ENCODE measurements around the gene SLC6A11. TPM values are rescaled to one million over a fixed set of nuclear protein-coding genes. Genes with fewer than 3 reads are reported as not detected.

The SLC6A11 gene
- total and polyA plus RNA-seq, 9 of the 15 experiments (the other 6 are each of a cell fraction or from before 2014, with no cell fraction given), result 0.04 TPM; not detected in 8

- FAIRE-seq (no peak), ATAC-seq (no peak), DNase-seq (ENCODE audit: extremely low read depth in 1 of 4, low spot score in 3 of 4) (no peak)
- H3K9me3 ChIP-seq (replicated peaks; ENCODE audit: control insufficient read depth, insufficient read depth, low read depth, low read length), result no peaks in the 10 kb centered on the region
- H2AFZ ChIP-seq (ENCODE audit: low read depth, low read length), result no peak overlapping the region
- no peaks in the 10 kb centered on the region for H3K79me2 ChIP-seq (ENCODE audit: control insufficient read depth, insufficient read depth, low read length)
- BruUV-seq (replicated peaks), result no TSS peak
- in situ Hi-C loops (cut with MboI) (no loop called here), intact Hi-C loops (cut with micrococcal nuclease) (no loop called here)
- peaks cover 0 to 5% of the 10 kb centered on the region in 2 experiments; a peak in 1 of 5 replicates for H3K27me3 ChIP-seq (ENCODE audit: control insufficient read depth in 2 of 2, insufficient read depth in 2 of 2, low read length in 2 of 2)
- WGBS (ENCODE audit: insufficient coverage, low coverage, missing lambda C conversion rate), result 2% methylated on average over 3 of the region's 3 CpGs
- H3K9me1 ChIP-seq (ENCODE audit: control insufficient read depth, insufficient read depth, low read length), result no peaks in the 10 kb centered on the region
- no peaks in the 10 kb centered on the region for H3K4me1 ChIP-seq (replicated peaks in 1 of 2; ENCODE audit: control insufficient read depth in 2 of 2, insufficient read depth in 2 of 2, low read length in 2 of 2)
- H3K4me3 ChIP-seq, result no peak overlapping the region
- peaks cover 7% of the 10 kb centered on the region; the same call in 1 of the 2 replicates for H4K20me1 ChIP-seq (replicated peaks; ENCODE audit: control insufficient read depth, insufficient read depth, low read length)
- H3K9ac ChIP-seq (ENCODE audit: insufficient read depth in 1 of 2, low read depth in 2 of 2, low read length in 2 of 2), result no peak overlapping the region
- H3K36me3 ChIP-seq (ENCODE audit: control insufficient read depth, insufficient read depth, low read length), result no peaks in the 10 kb centered on the region
- CTCF ChIA-PET (ENCODE audit: low intra/inter-chr PET ratio), result no interaction called here
- no peak overlapping the region for H3K4me2 ChIP-seq (ENCODE audit: insufficient read depth, low read length)
- POLR2A ChIA-PET, result interaction anchor here (0.6 to 0.7 kb wide), 2 partner anchors 167 to 319 kb away, joined by 3 read pairs; no protein-coding TSS in a partner anchor
- H3K27ac ChIP-seq (ENCODE audit: extremely low read depth, low read depth, low read length), result no peak overlapping the region
- TF ChIP-seq KAT2B (IDR thresholded peaks at IDR 0.05; ENCODE audit: low read depth, low read length), result no peak
- TF ChIP-seq CTBP1 (IDR thresholded peaks at IDR 0.05; ENCODE audit: borderline replicate concordance), result no peak
- no peak for TF ChIP-seq ARID3A (IDR thresholded peaks at IDR 0.05; ENCODE audit: borderline replicate concordance, low read depth, low read length)
- no peak for TF ChIP-seq CLOCK (CRISPR knock-in tag; IDR thresholded peaks at IDR 0.05; ENCODE audit: borderline replicate concordance)
- no peak for TF ChIP-seq SMARCC2 (IDR thresholded peaks at IDR 0.05; ENCODE audit: low read depth)
- TF ChIP-seq HNRNPL (IDR thresholded peaks at IDR 0.05; ENCODE audit: low read depth, low read length), result no peak
- no peak for TF ChIP-seq ZNF407 (IDR thresholded peaks at IDR 0.05; ENCODE audit: low read depth)
- TF ChIP-seq BRD4 (IDR thresholded peaks at IDR 0.05), result no peak
- TF ChIP-seq ARID1B (IDR thresholded peaks at IDR 0.05), result no peak
- no peak for TF ChIP-seq IFI16 (CRISPR knock-in tag; IDR thresholded peaks at IDR 0.05)
- no peak for TF ChIP-seq GTF2E2 (tag; IDR thresholded peaks at IDR 0.05)
These were observed 59.9 kb downstream of the SLC6A11 start for GRCh38 chr3:10875914-10876313.

Data from K562 (cell line).